HEK293T (cell line): ENCODE data around the gene FHIT.

Source experiments
- FOXK2 ChIP-seq: fragments of 450-650 bp; IDR thresholded peaks from 2 replicates; pipeline ENCODE4 v1.6.1; 2016; ENCODE audit warnings: mild to moderate bottlenecking
- SUZ12 ChIP-seq: fragments of 450-650 bp; IDR thresholded peaks from 2 replicates; pipeline ENCODE4 v1.6.1; 2016; ENCODE audit warnings: mild to moderate bottlenecking

DNA sequence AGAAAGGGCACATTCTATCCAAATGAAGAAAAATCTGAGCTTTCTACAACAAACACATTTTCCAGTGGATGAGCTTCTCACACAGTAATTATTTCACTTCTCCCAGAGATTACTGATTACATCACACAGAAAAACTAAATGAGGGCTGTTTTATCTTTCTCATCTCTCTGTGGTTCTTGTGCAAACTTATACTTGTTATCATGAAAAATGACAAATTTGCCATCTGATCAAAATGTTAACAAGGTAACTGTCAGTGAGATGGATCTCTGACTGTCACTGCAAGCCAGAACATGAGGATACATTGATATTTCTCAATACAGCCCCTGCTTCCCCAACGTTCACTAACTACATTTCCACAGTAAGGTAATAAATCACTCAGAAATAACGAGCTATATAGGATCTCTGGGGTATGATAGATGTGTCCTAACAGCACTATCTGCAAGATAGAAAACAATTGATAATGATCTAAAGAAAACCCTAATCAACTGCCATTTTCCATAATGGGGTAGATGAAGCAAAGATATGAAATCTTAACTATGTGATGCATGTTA lies 1372.1 kb downstream of the FHIT start:
- TF ChIP-seq FOXK2 (no peak), SUZ12 (no peak)
